ENCODE data around the gene PAF1. TPM values are rescaled to one million over a fixed set of nuclear protein-coding genes. Genes with fewer than 3 reads are reported as not detected.

Gene PAF1
- polyA plus RNA-seq, 3 donors = 22.7 to 37.8 (median 25.2) TPM

DNA sequence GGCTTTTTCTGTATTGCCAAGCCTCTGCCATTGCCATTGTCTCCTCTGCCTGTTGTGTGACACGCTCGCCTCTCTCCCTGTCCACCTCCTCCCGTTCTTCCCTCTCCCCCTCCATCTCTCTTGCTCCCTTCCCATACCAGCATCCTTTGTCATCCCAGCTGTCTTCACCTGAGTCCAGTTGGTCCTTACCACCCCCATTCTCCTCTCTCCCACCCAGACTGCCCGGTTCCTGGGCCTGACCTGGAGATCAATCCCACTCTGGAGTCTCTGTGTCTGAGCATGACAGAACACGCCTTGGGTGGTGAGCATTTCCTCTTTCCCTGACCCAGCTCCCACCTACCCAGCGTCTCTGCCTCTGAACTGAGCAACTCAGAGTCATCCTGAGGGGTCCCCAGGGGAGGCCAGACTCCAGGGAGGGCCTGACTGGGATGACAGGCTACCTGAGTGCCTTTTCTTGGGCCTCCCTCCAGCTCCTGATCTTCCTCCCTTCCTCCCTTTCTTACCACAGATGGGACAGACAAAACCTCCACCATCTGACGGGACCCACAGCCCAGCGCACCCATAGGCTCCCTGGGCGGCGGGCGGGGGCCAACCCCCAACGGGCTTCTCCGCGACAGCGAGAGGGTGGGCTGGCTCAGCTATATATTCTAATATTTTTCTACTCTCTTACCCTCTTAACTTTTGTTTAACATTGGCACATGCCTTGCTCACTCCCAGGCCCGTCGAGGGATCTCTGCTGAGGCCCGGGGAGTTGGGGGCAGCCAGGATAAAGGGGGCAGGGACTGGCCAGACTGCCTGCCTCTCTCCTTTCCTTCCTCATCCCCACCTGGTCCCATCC is 7.7 kb downstream of the PAF1 start:
- Histone ChIP-seq H3K4me1 (ENCODE audit: control insufficient read depth in 1 of 2, insufficient read depth in 2 of 2, low read length in 2 of 2) (no peaks in the 10 kb centered on the region), H2AFZ (ENCODE audit: insufficient read depth, low read depth, low read length, poor library complexity, severe bottlenecking) (no peak overlapping the region), H4K20me1 (ENCODE audit: insufficient read depth, low read length) (peaks cover 6% of the 10 kb centered on the region), H3K4me3 (replicated peaks in 1 of 3; ENCODE audit: low read depth in 2 of 3, low read length in 3 of 3) (no peak overlapping the region), H3K27ac (ENCODE audit: low read depth in 1 of 2, low read length in 2 of 2) (peak overlapping the region in 1 of 2 donors; percentile 5), H3K27me3 (ENCODE audit: control insufficient read depth in 2 of 2, insufficient read depth in 2 of 2, low read length in 2 of 2) (no peaks in the 10 kb centered on the region), H3K36me3 (replicated peaks in 1 of 2; ENCODE audit: control insufficient read depth in 1 of 2, insufficient read depth in 2 of 2, low read length in 2 of 2) (peaks cover 86 to 100% of the 10 kb centered on the region in 2 donors), H3K4me2 (replicated peaks; ENCODE audit: extremely low read depth, low read length, poor library complexity, severe bottlenecking) (no peak overlapping the region), H3K79me2 (ENCODE audit: insufficient read depth, low read length) (no peaks in the 10 kb centered on the region), H3K9me3 (replicated peaks in 1 of 2; ENCODE audit: control insufficient read depth in 1 of 2, insufficient read depth in 1 of 2, low read length in 2 of 2) (no peaks in the 10 kb centered on the region), H3K9ac (ENCODE audit: insufficient read depth, low read length, poor library complexity, severe bottlenecking) (no peak overlapping the region)
- DNase-seq = no peak
- Mint-ChIP-seq H3K27ac (peak overlapping the region; percentile 1 to 72 (median 50)), H3K36me3 (peaks cover 84 to 91% of the 10 kb centered on the region in 2 donors), H3K4me3 (no peak overlapping the region), H3K9me3 (no peaks in the 10 kb centered on the region), H3K4me1 (peaks cover 2% of the 10 kb centered on the region), H3K27me3 (ENCODE audit: low read depth in 3 of 3) (peaks cover 0 to 1% (median 0%) of the 10 kb centered on the region in 3 donors)
- 94% methylated on average over 18 of the region's 18 CpGs for WGBS (ENCODE audit: insufficient coverage)
- TF ChIP-seq, protein P1, sequence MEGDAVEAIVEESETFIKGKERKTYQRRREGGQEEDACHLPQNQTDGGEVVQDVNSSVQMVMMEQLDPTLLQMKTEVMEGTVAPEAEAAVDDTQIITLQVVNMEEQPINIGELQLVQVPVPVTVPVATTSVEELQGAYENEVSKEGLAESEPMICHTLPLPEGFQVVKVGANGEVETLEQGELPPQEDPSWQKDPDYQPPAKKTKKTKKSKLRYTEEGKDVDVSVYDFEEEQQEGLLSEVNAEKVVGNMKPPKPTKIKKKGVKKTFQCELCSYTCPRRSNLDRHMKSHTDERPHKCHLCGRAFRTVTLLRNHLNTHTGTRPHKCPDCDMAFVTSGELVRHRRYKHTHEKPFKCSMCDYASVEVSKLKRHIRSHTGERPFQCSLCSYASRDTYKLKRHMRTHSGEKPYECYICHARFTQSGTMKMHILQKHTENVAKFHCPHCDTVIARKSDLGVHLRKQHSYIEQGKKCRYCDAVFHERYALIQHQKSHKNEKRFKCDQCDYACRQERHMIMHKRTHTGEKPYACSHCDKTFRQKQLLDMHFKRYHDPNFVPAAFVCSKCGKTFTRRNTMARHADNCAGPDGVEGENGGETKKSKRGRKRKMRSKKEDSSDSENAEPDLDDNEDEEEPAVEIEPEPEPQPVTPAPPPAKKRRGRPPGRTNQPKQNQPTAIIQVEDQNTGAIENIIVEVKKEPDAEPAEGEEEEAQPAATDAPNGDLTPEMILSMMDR (IDR thresholded peaks at IDR 0.05) = no peak
- intact Hi-C loops (cut with micrococcal nuclease) = loop anchor here in 1 of 2 donors (5.0 kb wide), 1 partner anchor 36 kb away; no protein-coding TSS in a partner anchor

DNA sequence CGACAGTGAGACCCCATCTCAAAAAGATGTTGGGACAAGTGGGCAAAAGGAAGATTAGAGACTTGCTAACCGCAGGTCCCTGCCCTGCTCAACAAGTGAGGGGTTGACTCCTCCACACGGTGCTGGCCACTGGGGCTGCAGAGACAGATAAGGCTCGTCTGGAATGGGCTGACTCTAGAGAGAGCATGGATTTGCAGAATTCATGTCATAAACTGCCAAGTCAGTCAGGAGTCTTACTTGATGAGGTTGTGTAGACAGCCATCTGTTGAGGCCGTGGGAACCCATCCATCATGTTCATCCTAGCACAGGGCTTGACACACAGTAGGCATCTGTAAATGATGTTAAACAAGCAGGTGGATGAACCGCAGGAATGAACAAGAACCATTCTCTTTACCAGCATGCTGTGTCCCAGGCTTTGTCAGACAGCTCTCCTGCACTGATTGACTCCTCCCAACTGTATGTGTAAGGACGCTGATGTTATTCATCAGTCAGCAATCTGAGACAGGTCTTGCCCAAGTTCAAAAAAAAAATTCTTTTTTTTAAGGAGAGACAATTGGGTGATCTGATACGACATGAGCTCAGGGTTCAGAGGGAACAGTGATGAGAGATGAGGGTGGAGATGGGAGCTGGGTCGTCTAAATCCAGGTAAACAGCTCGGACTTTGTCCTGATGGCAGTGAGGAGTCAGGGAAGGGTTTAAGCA is 8.8 kb downstream of the PAF1 start:
- 100% methylated on average over 7 of the region's 10 CpGs for WGBS (ENCODE audit: insufficient coverage)
- no peak for DNase-seq
- H3K4me2 ChIP-seq (replicated peaks; ENCODE audit: extremely low read depth, low read length, poor library complexity, severe bottlenecking) = no peak overlapping the region
- no peak overlapping the region for H3K9ac ChIP-seq (ENCODE audit: insufficient read depth, low read length, poor library complexity, severe bottlenecking)
- intact Hi-C loops (cut with micrococcal nuclease) = loop anchor here in 1 of 2 donors (5.0 kb wide), 1 partner anchor 35 kb away; no protein-coding TSS in a partner anchor
- TF ChIP-seq, protein P1 (IDR thresholded peaks at IDR 0.05) = no peak
- H4K20me1 ChIP-seq (ENCODE audit: insufficient read depth, low read length) = peaks cover 6% of the 10 kb centered on the region
- H2AFZ ChIP-seq (ENCODE audit: insufficient read depth, low read depth, low read length, poor library complexity, severe bottlenecking) = no peak overlapping the region
- H3K9me3 ChIP-seq (replicated peaks in 1 of 2; ENCODE audit: control insufficient read depth in 1 of 2, insufficient read depth in 1 of 2, low read length in 2 of 2) = no peaks in the 10 kb centered on the region
- peaks cover 91 to 92% of the 10 kb centered on the region in 2 donors for H3K36me3 Mint-ChIP-seq
- peaks cover 0 to 1% (median 0%) of the 10 kb centered on the region in 3 donors for H3K27me3 Mint-ChIP-seq (ENCODE audit: low read depth in 3 of 3)
- no peak overlapping the region for H3K27ac ChIP-seq (ENCODE audit: low read depth in 1 of 2, low read length in 2 of 2)
- H3K4me3 ChIP-seq (replicated peaks in 1 of 3; ENCODE audit: low read depth in 2 of 3, low read length in 3 of 3) = no peak overlapping the region
- H3K79me2 ChIP-seq (ENCODE audit: insufficient read depth, low read length) = no peaks in the 10 kb centered on the region
- H3K36me3 ChIP-seq (replicated peaks in 1 of 2; ENCODE audit: control insufficient read depth in 1 of 2, insufficient read depth in 2 of 2, low read length in 2 of 2) = peaks cover 89 to 100% of the 10 kb centered on the region in 2 donors
- H3K4me3 Mint-ChIP-seq = no peak overlapping the region
- H3K27me3 ChIP-seq (ENCODE audit: control insufficient read depth in 2 of 2, insufficient read depth in 2 of 2, low read length in 2 of 2) = no peaks in the 10 kb centered on the region
- peaks cover 2% of the 10 kb centered on the region for H3K4me1 Mint-ChIP-seq
- H3K9me3 Mint-ChIP-seq = no peaks in the 10 kb centered on the region
- H3K4me1 ChIP-seq (ENCODE audit: control insufficient read depth in 1 of 2, insufficient read depth in 2 of 2, low read length in 2 of 2) = no peaks in the 10 kb centered on the region
- H3K27ac Mint-ChIP-seq = peak overlapping the region in 2 of 7 donors; percentile 22 to 40
